Small intestine (tissue), 4 donors: ENCODE data around the gene ASIC5. TPM values are rescaled to one million over a fixed set of nuclear protein-coding genes. Genes with fewer than 3 reads are reported as not detected.

Experiments used
- polyA plus RNA-seq, 4 donors: library from polyadenylated mRNA; stranded (reverse) in 3 of 4; unstranded in 1 of 4; fragments of 200-250 nt in 3 of 4; fragments of 120-200 nt in 1 of 4; gene quantifications; one replicate each; pipeline versions ENCODE4 v1.2.1 to v1.2.3, GENCODE V29; 2013
- donor health status: healthy with polysubstance abuse.
- donor health status: Bipolar disorder and iron deficiency.
- donor health status: healthy.

Gene ASIC5
- polyA plus RNA-seq, 4 donors, result 1.0 TPM; not detected in 3

Other genes with a start within 250 kb of the ASIC5 start
- gene GUCY1A1, start 199.4 kb downstream of the ASIC5 start, polyA plus RNA-seq, result 1 to 10 TPM; 1.3 to 8.1 (median 6.4) TPM
- gene GUCY1B1, start 107.3 kb downstream of the ASIC5 start, polyA plus RNA-seq, result 1 to 10 TPM in 2 of 4 donors, under 1 TPM in 2; 0.67 to 8.1 (median 3.2) TPM
- gene TDO2, start 37.4 kb upstream of the ASIC5 start, polyA plus RNA-seq, result 10 to 100 TPM in 1 of 4 donors, 1 to 10 TPM in 2, under 1 TPM in 1; 0.75 to 22.3 (median 2.2) TPM
- 10 to 100 TPM in 2 of 4 donors, 1 to 10 TPM in 2; 6.5 to 35.1 (median 9.9) TPM for gene CTSO, start 87.6 kb upstream of the ASIC5 start, polyA plus RNA-seq